ENCODE data around the gene TAP1. TPM values are rescaled to one million over a fixed set of nuclear protein-coding genes. Genes with fewer than 3 reads are reported as not detected.
"Not testable (repeated sequence)": the region's sequence is repeated elsewhere in the genome, so short reads cannot be mapped to it uniquely, and the experiment has no call there.

The TAP1 gene
- total RNA-seq, 1 donor from 2014 or later = 106 TPM

GRCh38 chr6:32805404-32805803, 48.1 kb downstream of the TAP1 start:
- not testable (repeated sequence) for DNase-seq (ENCODE audit: extremely low read depth, low read depth, low spot score)

DNA sequence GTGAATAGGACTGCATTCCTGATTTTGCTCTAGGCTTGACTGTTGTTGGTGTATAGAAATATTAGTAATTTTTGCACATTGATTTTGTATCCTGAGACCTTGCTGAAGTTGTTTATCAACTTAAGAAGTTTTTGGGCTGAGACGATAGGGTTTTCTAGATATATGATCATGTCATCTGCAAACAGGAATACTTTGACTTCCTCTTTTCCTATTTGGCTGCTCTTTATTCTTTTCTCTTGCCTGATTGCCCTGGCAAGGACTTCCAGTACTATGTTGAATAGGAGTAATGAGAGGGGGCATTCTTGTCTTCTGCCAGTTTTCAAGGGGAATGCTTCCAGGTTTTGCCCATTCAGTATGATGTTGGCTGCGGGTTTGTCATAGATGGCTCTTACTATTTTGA, 50.1 kb downstream of the TAP1 start:
- DNase-seq (ENCODE audit: extremely low read depth, low read depth, low spot score) = no peak

- DNase-seq (ENCODE audit: extremely low read depth, low read depth, low spot score) = no peak
Observed at GRCh38 chr6:32799740-32800139, 53.8 kb downstream of the TAP1 start.

- no peak for DNase-seq (ENCODE audit: extremely low read depth, low read depth, low spot score)
Observed at GRCh38 chr6:32799168-32799567, 54.3 kb downstream of the TAP1 start.

GRCh38 chr6:32796848-32797776, 56.4 kb downstream of the TAP1 start:
- no peak for DNase-seq (ENCODE audit: extremely low read depth, low read depth, low spot score)

Other genes with a start within 250 kb of the TAP1 start
- not detected in 2 replicates for gene HLA-DQA1, start 216.3 kb downstream of the TAP1 start, total RNA-seq
- 0.10 and 1.1 TPM in 2 replicates for gene HLA-DQB1, start 187.0 kb downstream of the TAP1 start, total RNA-seq
- gene HLA-DQA2, start 112.3 kb downstream of the TAP1 start, total RNA-seq = not detected in 2 replicates
- not detected in 2 replicates for gene HLA-DQB2, start 90.2 kb downstream of the TAP1 start, total RNA-seq
- gene HLA-DOB, start 36.7 kb downstream of the TAP1 start, total RNA-seq = 0.29 and 1.2 TPM in 2 replicates
- 23.2 and 36.1 TPM in 2 replicates for gene TAP2, start 15.0 kb downstream of the TAP1 start, total RNA-seq
- gene PSMB8, start 9.7 kb downstream of the TAP1 start, total RNA-seq = 62.9 and 67.0 TPM in 2 replicates
- 53.8 and 55.1 TPM in 2 replicates for gene PSMB9, start 488 bp upstream of the TAP1 start, total RNA-seq
- 0.48 and 1.8 TPM in 2 replicates for gene HLA-DMB, start 87.3 kb upstream of the TAP1 start, total RNA-seq
- gene HLA-DMA, start 99.4 kb upstream of the TAP1 start, total RNA-seq = 0.53 and 0.99 TPM in 2 replicates
- gene BRD2, start 114.9 kb upstream of the TAP1 start, total RNA-seq = 116 and 138 TPM in 2 replicates
- not detected in 2 replicates for gene HLA-DOA, start 155.9 kb upstream of the TAP1 start, total RNA-seq
- 7.3 and 12.8 TPM in 2 replicates for gene HLA-DPA1, start 219.9 kb upstream of the TAP1 start, total RNA-seq
- 2.4 and 8.0 TPM in 2 replicates for gene HLA-DPB1, start 222.3 kb upstream of the TAP1 start, total RNA-seq